Myocyte (in vitro differentiated cells): ENCODE results near the gene SYTL5. TPM values are rescaled to one million over a fixed set of nuclear protein-coding genes. Genes with fewer than 3 reads are reported as not detected.
A peak's percentile ranks its signal among the peaks of the same experiment; 100 is the strongest.

Source experiments
- DNase-seq: peaks from one replicate; pipeline ENCODE4 v3.0.0-alpha.2; 2012; ENCODE audit warnings: low read depth
- total RNA-seq: library from RNA; depleted of rRNA; stranded (reverse); fragments of >200 nt; gene quantifications from 2 replicates; pipeline ENCODE4 v1.2.3, GENCODE V29; 2014

The SYTL5 gene
- total RNA-seq, 1 donor from 2014 or later, result 0.16 TPM

- no peak for DNase-seq
Measured at GRCh38 chrX:38018766-38019425, 12.5 kb downstream of the SYTL5 start.

GRCh38 chrX:38028300-38028699, 21.9 kb downstream of the SYTL5 start:
- DNase-seq, result no peak

GRCh38 chrX:38036466-38036865, 30.1 kb downstream of the SYTL5 start:
- DNase-seq, result no peak

GRCh38 chrX:38038501-38038900, 32.1 kb downstream of the SYTL5 start:
- DNase-seq, result no peak

- DNase-seq, result no peak
Measured at GRCh38 chrX:38041237-38041636, 34.9 kb downstream of the SYTL5 start.

GRCh38 chrX:38044701-38045100, 38.3 kb downstream of the SYTL5 start:
- DNase-seq, result no peak

- no peak for DNase-seq
Measured at GRCh38 chrX:38045538-38046096, 39.3 kb downstream of the SYTL5 start.

GRCh38 chrX:38048886-38049285, 42.5 kb downstream of the SYTL5 start:
- no peak for DNase-seq

- DNase-seq, result no peak
Measured at GRCh38 chrX:38050806-38051205, 44.5 kb downstream of the SYTL5 start.

- DNase-seq, result peak; percentile 6
Measured at GRCh38 chrX:38052096-38052495, 45.7 kb downstream of the SYTL5 start.

- DNase-seq, result peak; percentile 59
Measured at GRCh38 chrX:38055170-38055847, 49.0 kb downstream of the SYTL5 start.

- DNase-seq, result peak; percentile 23
Measured at GRCh38 chrX:38060331-38060878, 54.1 kb downstream of the SYTL5 start.

GRCh38 chrX:38061335-38061734, 55.0 kb downstream of the SYTL5 start:
- DNase-seq, result peak; percentile 27

GRCh38 chrX:38066934-38067333, 60.6 kb downstream of the SYTL5 start:
- DNase-seq, result no peak

- no peak for DNase-seq
Measured at GRCh38 chrX:38069273-38069672, 62.9 kb downstream of the SYTL5 start.

GRCh38 chrX:38069991-38070390, 63.6 kb downstream of the SYTL5 start:
- DNase-seq, result no peak

- DNase-seq, result no peak
Measured at GRCh38 chrX:38079463-38079862, 73.1 kb downstream of the SYTL5 start.

- DNase-seq, result no peak
Measured at GRCh38 chrX:38080808-38081207, 74.5 kb downstream of the SYTL5 start.

- DNase-seq, result no peak
Measured at GRCh38 chrX:38081909-38082308, 75.6 kb downstream of the SYTL5 start.

GRCh38 chrX:38082309-38082708, 76.0 kb downstream of the SYTL5 start:
- no peak for DNase-seq

GRCh38 chrX:38085813-38086212, 79.5 kb downstream of the SYTL5 start:
- DNase-seq, result no peak

- DNase-seq, result no peak
Measured at GRCh38 chrX:38086451-38087215, 80.3 kb downstream of the SYTL5 start.
